GM21825 (cell line): ENCODE measurements around the gene LYZL1.
"Not testable (repeated sequence)": the region's sequence is repeated elsewhere in the genome, so short reads cannot be mapped to it uniquely, and the experiment has no call there.

Experiments
- ATAC-seq: cut with Tn5 transposase; IDR thresholded peaks from one replicate; pipeline ENCODE4 v1.9.1; 2021; ENCODE audit warnings: mild to moderate bottlenecking, moderate library complexity; ENCODE audit not compliant: unreplicated experiment

LYZL1 gene

GRCh38 chr10:29259498-29259897 lies 29.4 kb upstream of the LYZL1 start:
- no peak for ATAC-seq

GRCh38 chr10:29263506-29263905 lies 25.4 kb upstream of the LYZL1 start:
- ATAC-seq, result no peak

GRCh38 chr10:29265210-29265768 lies 23.6 kb upstream of the LYZL1 start:
- no peak for ATAC-seq

GRCh38 chr10:29266641-29267040 lies 22.2 kb upstream of the LYZL1 start:
- ATAC-seq, result no peak

GRCh38 chr10:29268011-29268410 lies 20.9 kb upstream of the LYZL1 start:
- no peak for ATAC-seq

- no peak for ATAC-seq
Measured at GRCh38 chr10:29269486-29269885, 19.4 kb upstream of the LYZL1 start.

GRCh38 chr10:29270883-29271282 lies 18.0 kb upstream of the LYZL1 start:
- no peak for ATAC-seq

- no peak for ATAC-seq
Measured at GRCh38 chr10:29271877-29272276, 17.0 kb upstream of the LYZL1 start.

GRCh38 chr10:29273478-29273877 lies 15.4 kb upstream of the LYZL1 start:
- ATAC-seq, result no peak

- no peak for ATAC-seq
Measured at GRCh38 chr10:29276251-29276850, 12.5 kb upstream of the LYZL1 start.

- no peak for ATAC-seq
Measured at GRCh38 chr10:29277296-29277695, 11.6 kb upstream of the LYZL1 start.

- ATAC-seq, result no peak
Measured at GRCh38 chr10:29279779-29280487, 8.9 kb upstream of the LYZL1 start.

GRCh38 chr10:29280488-29280840 lies 8.4 kb upstream of the LYZL1 start:
- no peak for ATAC-seq

- peak; percentile 90 for ATAC-seq
Measured at GRCh38 chr10:29285624-29286051, 3.2 kb upstream of the LYZL1 start.

- no peak for ATAC-seq
Measured at GRCh38 chr10:29287635-29288034, 1.2 kb upstream of the LYZL1 start.

- not testable (repeated sequence) for ATAC-seq
Measured at GRCh38 chr10:29291561-29291960, 2.7 kb downstream of the LYZL1 start.

- not testable (repeated sequence) for ATAC-seq
Measured at GRCh38 chr10:29292406-29292805, 3.5 kb downstream of the LYZL1 start.

- ATAC-seq, result no peak
Measured at GRCh38 chr10:29295813-29296212, 6.9 kb downstream of the LYZL1 start.

GRCh38 chr10:29297678-29298077 lies 8.8 kb downstream of the LYZL1 start:
- no peak for ATAC-seq

GRCh38 chr10:29301359-29301910 lies 12.6 kb downstream of the LYZL1 start:
- ATAC-seq, result no peak

GRCh38 chr10:29302499-29302898 lies 13.6 kb downstream of the LYZL1 start:
- no peak for ATAC-seq
